Transverse colon (tissue), 3 donors: ENCODE data around the gene MED12L.

Source experiments
- POLR2A ChIP-seq: fragments of 450-650 bp; IDR thresholded peaks from one replicate; pipeline ENCODE4 v1.6.1; 2016; ENCODE audit warnings: antibody characterized with exemption, mild to moderate bottlenecking, moderate library complexity
- TF ChIP-seq, protein P1 (sequence below), 5 experiments: fragments of 200-600 bp in 3 of 5; fragments of 450-650 bp in 2 of 5; sonication (generic) in 3 of 5; IDR thresholded peaks; 1 replicate in 2 of 5; 2 replicates in 3 of 5; pipeline ENCODE4 v1.5.1; 2016 to 2017; ENCODE audit warnings: antibody characterized with exemption in 5 of 5, inconsistent platforms in 3 of 5, mild to moderate bottlenecking in 2 of 5, moderate library complexity in 1 of 5

DNA sequence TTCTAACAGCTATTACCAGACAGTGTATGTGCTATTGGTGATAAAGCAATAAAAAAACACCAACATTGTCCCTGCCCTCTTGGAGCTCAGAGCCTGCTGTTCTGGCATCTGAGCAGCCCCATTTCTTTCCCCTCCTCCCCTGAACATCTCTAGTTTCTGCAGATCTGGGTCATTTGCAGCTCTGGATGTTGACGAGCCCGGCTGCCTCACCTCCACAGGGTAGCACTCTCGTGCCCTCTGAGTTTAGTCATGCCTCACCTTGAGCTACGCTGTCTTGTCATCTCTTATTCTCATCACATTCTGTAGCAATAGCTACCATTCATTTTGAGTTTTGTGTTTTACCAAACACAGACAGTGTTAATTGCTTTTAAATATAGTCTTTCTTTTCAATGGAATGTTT, 147.5 kb downstream of the MED12L start:
- no peak for TF ChIP-seq POLR2A
- TF ChIP-seq, protein P1, sequence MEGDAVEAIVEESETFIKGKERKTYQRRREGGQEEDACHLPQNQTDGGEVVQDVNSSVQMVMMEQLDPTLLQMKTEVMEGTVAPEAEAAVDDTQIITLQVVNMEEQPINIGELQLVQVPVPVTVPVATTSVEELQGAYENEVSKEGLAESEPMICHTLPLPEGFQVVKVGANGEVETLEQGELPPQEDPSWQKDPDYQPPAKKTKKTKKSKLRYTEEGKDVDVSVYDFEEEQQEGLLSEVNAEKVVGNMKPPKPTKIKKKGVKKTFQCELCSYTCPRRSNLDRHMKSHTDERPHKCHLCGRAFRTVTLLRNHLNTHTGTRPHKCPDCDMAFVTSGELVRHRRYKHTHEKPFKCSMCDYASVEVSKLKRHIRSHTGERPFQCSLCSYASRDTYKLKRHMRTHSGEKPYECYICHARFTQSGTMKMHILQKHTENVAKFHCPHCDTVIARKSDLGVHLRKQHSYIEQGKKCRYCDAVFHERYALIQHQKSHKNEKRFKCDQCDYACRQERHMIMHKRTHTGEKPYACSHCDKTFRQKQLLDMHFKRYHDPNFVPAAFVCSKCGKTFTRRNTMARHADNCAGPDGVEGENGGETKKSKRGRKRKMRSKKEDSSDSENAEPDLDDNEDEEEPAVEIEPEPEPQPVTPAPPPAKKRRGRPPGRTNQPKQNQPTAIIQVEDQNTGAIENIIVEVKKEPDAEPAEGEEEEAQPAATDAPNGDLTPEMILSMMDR (IDR thresholded peaks at IDR 0.05) = no peak
